NCI-H1105 treated with DMSO at 0.1 percent for 48 hours (cell line): ENCODE measurements around the gene OAF.

ENCODE experiments used
- DNase-seq: peaks from one replicate; lab custom pipeline; 2025; lab: John Stamatoyannopoulos, UW

Gene OAF

GRCh38 chr11:120223793-120224192 is 13.0 kb downstream of the OAF start:
- no peak for DNase-seq

DNA sequence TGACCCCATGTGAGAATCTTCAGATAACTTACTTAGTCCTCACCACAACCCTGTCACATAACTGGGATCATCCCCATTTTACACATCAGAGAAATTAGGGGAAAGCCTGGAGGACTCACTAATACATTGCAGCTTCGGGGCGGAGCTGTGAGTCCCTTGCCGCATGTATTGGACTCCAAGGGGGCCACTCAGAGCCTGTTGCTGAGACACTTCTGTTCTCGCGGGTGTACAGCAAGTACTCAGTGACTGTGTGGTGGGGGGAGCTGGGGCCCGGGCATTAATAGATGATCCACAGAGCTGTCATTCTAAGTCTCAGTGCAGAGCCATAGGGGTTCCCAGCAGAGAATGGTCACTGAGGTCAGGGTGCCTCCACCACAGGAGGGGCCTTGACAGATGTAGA is 13.5 kb downstream of the OAF start:
- no peak for DNase-seq

DNA sequence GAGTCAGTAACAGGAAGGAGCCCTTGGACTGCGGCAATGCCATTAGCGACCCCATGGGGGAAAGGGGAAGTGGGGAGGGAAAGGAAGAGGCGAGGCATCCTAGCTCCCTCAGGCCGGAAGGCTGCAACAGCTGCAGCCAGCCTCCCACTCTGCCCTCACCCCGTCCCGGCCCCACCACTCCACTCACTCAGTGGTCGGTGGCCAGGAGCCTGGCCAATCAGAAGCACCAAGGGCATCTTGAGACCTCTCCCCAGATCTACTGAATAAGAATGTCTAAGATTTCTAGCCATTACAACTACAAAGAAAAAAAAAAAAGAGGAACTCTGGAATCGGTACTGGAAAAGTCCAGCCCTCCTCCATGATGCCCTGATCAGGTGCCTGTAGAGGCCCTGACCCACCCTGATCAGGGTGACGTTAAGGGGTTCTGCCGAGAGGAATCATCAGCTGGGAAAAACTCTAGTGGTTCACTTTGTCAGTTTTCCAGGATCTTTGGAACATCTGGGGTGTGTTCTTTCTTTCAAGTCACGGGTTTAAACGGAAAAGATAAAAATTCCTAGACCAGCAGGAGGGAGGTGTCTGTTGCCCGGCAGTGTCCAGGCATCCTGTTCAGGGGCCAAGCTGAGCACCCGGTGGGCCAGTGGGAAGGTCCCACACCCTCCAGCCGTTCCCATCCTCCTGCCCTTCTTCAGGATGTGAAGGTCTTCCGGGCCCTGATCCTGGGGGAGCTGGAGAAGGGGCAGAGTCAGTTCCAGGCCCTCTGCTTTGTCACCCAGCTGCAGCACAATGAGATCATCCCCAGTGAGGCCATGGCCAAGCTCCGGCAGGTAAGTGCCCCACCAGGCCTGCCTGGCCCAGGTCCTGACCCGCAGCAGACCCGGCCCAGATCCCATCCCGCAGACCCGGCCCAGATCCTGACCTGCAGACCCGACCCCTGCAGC is 14.4 kb downstream of the OAF start:
- no peak for DNase-seq

GRCh38 chr11:120226242-120226641 is 15.4 kb downstream of the OAF start:
- no peak for DNase-seq

- no peak for DNase-seq
Observed at GRCh38 chr11:120226714-120227113, 15.9 kb downstream of the OAF start.

- no peak for DNase-seq
Observed at GRCh38 chr11:120227228-120227852, 16.5 kb downstream of the OAF start.

DNA sequence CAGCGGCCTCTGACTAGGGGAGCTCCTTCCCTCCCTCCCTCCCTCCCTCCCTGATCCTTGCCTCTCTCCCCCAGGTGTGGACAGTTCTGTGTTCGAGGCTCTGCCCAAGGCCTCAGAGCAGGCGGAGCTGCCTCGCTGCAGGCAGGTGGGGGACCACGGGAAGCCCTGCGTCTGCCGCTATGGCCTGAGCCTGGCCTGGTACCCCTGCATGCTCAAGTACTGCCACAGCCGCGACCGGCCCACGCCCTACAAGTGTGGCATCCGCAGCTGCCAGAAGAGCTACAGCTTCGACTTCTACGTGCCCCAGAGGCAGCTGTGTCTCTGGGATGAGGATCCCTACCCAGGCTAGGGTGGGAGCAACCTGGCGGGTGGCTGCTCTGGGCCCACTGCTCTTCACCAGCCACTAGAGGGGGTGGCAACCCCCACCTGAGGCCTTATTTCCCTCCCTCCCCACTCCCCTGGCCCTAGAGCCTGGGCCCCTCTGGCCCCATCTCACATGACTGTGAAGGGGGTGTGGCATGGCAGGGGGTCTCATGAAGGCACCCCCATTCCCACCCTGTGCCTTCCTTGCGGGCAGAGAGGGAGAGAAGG is 18.1 kb downstream of the OAF start:
- no peak for DNase-seq

DNA sequence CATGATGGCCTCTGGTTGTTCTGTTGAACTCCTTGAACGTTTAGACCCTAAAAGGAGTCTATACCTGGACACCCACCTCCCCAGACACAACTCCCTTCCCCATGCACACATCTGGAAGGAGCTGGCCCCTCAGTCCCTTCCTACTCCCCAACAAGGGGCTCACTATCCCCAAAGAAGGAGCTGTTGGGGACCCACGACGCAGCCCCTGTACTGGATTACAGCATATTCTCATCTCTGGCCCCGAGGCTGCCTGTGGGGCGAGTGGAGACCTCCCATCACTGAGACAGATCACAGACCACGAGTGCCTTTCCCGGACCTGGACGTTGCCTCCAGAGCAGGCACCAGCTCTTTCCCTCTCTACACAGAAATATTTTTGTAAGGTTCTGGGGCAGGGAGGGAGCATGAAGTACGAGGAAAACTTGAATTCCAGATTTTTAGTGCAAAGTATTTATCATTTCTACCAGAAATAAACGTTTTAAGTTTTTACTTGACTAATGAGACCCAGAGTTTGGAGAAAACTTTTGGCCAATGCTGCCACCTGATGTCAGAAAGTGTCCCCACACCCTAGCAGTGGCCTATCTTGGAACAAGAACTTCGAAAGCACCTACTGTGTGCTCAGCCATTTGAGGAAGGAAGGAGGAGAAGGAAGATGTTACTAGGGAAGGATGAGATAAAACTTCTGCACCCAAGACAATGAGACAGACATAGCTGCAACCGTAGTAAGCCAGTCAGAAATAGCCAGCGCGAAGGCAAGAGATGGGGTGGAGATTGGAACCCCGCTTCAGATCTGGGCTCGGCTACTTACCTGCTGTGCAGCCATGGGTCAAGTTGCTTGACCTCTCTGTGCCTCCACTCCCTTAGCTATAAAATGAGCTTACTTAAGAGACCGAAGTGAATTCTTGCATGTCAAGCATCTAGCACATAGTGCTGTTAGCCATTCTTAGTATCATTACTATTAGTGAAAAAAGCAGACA is 18.9 kb downstream of the OAF start:
- peak; percentile 12 for DNase-seq

- no peak for DNase-seq
Observed at GRCh38 chr11:120230433-120231071, 19.7 kb downstream of the OAF start.

- DNase-seq, result no peak
Observed at GRCh38 chr11:120231963-120232362, 21.1 kb downstream of the OAF start.

- no peak for DNase-seq
Observed at GRCh38 chr11:120233207-120233803, 22.5 kb downstream of the OAF start.

- DNase-seq, result peak; percentile 81
Observed at GRCh38 chr11:120235024-120235628, 24.3 kb downstream of the OAF start.

DNA sequence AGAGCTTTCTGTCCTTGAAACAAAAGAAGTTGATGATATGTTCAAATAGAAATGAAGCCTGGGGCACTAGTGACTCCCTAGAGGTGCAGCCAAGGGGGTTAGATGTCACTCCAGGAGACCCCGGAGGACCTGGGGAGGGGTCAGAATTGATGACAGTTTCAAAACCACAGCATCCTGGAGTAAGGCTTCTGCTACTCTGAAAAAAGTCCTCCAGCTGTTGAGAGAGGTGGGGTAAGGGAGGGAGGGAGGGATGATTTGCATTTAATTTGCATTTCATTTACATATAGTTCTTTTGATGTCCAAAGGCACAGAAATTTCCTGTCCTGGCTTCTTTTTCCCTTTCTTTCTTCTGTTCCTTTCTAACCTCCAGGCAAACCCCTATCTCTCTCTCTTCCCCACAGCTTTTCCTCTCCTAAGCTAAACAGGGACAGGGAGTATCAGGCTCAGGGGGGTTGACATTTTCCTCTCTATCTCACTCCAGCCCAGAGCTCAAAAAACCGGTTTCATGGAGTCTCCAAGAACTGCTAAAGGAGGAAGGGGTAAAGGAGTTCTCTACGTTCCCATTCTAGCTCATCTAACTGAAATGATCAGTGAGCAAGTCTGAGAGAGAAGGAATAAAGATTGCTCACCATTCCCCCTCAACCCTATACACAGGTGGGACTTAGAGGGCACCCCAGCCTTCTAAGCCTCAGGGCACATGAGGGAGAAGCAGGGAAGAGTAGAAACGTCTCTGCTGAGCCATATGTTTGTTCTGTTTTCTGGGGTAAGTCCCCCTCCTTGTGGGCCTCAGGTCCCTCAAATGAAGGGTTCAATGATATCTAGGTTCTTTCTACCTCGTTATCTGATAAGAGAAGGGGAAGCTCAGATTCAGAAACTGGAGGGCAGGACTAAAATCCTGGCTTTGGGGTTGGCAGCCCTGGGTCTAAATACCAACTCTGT is 25.6 kb downstream of the OAF start:
- DNase-seq, result no peak

DNA sequence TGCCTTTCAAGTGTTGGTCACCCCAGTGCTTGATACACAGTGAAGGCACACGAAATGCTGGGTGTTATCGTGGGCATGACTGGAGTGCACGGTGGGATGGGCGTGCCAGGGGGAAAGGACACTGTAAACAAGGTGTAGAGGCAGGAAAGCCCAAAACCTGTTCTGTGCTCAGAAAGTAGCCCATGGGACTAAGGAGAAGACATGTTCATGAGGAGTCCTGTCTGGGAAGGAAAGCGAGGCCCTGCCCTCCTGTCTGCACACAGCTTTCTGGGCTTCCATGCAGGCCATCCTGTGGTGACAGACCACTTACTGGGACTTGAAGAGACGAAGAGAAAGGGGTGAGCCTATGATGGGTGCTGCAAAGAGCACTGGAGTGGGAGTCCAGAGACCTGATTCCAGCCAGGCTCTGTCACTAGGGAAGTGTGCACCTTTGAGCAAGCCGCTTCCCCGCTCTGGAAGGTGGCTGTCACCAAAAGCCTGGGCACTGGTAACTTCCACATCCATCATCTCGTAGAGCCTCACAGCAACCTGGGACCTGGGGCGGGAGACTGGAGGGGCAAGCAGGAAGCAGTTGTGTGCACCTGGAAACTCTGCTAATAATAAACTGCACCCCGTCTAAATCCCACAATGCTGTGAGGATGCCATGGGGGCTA is 28.3 kb downstream of the OAF start:
- no peak for DNase-seq

- peak; percentile 71 for DNase-seq
Observed at GRCh38 chr11:120239713-120240640, 29.1 kb downstream of the OAF start, which contains the start of gene POU2F3. Gene POU2F3 (plus strand): TSS chr11:120240140. CDS start chr11:120240344, 204 bp downstream.

GRCh38 chr11:120240866-120241265 is 30.0 kb downstream of the OAF start:
- no peak for DNase-seq

DNA sequence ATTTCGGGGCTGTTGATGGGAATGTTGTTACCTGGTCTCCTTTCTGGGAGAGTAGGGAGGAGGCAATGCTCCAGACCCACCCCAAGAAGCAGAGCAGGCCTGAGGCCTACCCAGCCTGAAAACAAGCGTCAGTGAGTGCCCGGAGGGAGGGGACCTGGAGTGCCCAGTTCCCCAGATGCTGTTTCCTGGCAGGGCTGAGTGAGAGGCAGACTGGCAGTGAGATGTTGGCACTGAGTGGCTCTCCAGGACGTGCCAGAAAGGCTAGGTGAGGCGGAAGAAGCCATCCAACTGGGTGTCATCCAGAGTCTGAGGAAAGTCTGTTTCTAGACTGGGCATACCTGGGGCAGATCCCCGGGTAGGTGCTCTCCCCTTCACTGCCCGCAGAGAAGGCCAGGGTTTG is 30.4 kb downstream of the OAF start:
- no peak for DNase-seq

DNA sequence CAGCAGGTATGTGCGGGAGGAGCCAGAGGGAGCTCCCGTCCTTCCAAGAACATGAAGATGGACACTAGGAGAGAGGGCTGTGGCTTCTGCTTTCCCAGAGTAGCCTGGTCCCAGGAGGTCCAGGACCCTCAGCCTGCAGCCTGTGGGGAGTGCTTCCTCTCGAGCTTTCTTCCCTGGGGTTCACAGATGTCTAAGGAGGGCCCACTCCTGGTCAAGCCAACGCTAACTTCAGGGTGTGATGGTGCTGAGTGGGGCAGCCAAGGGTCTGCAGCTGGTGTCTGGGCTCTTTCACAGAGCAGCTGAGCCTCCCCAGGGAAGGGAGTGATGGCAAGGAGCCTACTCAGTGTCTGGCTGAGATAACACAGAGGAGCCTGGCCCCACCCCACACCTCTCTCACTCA is 32.4 kb downstream of the OAF start:
- DNase-seq, result no peak
